Measurements from ENCODE around the gene C1orf105. TPM values are rescaled to one million over a fixed set of nuclear protein-coding genes. Genes with fewer than 3 reads are reported as not detected.

The C1orf105 gene
- total RNA-seq, 1 experiment from 2014 or later, result not detected

- CTCF ChIA-PET, result interaction anchor here (1.2 kb wide), 1 partner anchor 603 kb away, joined by 3 read pairs; no protein-coding TSS in a partner anchor
- Mint-ChIP-seq H3K27ac (no peak overlapping the region), H3K9me3 (no peaks in the 10 kb centered on the region), H3K4me3 (no peak overlapping the region), H3K27me3 (ENCODE audit: low read depth) (no peaks in the 10 kb centered on the region), H3K4me1 (peaks cover 18% of the 10 kb centered on the region), H3K36me3 (no peaks in the 10 kb centered on the region)
- POLR2A ChIA-PET, result no interaction called here
- ATAC-seq (no peak), DNase-seq (ENCODE audit: low spot score) (no peak)
- TF ChIP-seq TEAD1 (CRISPR knock-in tag; IDR thresholded peaks at IDR 0.05) (no peak), ATF3 (CRISPR knock-in tag; conservative IDR thresholded peaks at IDR 0.05) (no peak), CTCF (IDR thresholded peaks at IDR 0.05) (no peak), ZNF232 (CRISPR knock-in tag; IDR thresholded peaks at IDR 0.05) (no peak), HMGA2 (CRISPR knock-in tag; IDR thresholded peaks at IDR 0.05) (no peak), IRF2 (CRISPR knock-in tag; IDR thresholded peaks at IDR 0.05; ENCODE audit: borderline replicate concordance, low read depth) (no peak), MYBL2 (CRISPR knock-in tag; IDR thresholded peaks at IDR 0.05) (no peak), KAT7 (CRISPR knock-in tag; IDR thresholded peaks at IDR 0.05; ENCODE audit: borderline replicate concordance) (no peak), ZSCAN18 (CRISPR knock-in tag; IDR thresholded peaks at IDR 0.05) (no peak), SOX15 (CRISPR knock-in tag; IDR thresholded peaks at IDR 0.05) (no peak), OVOL2 (CRISPR knock-in tag; IDR thresholded peaks at IDR 0.05; ENCODE audit: borderline replicate concordance) (no peak), MLX (CRISPR knock-in tag; IDR thresholded peaks at IDR 0.05) (no peak), FOXP1 (CRISPR knock-in tag; IDR thresholded peaks at IDR 0.05; ENCODE audit: borderline replicate concordance) (no peak), ZNF671 (CRISPR knock-in tag; IDR thresholded peaks at IDR 0.05) (no peak), E2F4 (CRISPR knock-in tag; IDR thresholded peaks at IDR 0.05; ENCODE audit: borderline replicate concordance, low read depth) (no peak), ZNF219 (CRISPR knock-in tag; IDR thresholded peaks at IDR 0.05; ENCODE audit: borderline replicate concordance) (no peak)
- TF ChIP-seq, protein P1, sequence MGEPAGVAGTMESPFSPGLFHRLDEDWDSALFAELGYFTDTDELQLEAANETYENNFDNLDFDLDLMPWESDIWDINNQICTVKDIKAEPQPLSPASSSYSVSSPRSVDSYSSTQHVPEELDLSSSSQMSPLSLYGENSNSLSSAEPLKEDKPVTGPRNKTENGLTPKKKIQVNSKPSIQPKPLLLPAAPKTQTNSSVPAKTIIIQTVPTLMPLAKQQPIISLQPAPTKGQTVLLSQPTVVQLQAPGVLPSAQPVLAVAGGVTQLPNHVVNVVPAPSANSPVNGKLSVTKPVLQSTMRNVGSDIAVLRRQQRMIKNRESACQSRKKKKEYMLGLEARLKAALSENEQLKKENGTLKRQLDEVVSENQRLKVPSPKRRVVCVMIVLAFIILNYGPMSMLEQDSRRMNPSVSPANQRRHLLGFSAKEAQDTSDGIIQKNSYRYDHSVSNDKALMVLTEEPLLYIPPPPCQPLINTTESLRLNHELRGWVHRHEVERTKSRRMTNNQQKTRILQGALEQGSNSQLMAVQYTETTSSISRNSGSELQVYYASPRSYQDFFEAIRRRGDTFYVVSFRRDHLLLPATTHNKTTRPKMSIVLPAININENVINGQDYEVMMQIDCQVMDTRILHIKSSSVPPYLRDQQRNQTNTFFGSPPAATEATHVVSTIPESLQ (CRISPR knock-in tag; IDR thresholded peaks at IDR 0.05), result no peak
- TF ChIP-seq, protein P2, sequence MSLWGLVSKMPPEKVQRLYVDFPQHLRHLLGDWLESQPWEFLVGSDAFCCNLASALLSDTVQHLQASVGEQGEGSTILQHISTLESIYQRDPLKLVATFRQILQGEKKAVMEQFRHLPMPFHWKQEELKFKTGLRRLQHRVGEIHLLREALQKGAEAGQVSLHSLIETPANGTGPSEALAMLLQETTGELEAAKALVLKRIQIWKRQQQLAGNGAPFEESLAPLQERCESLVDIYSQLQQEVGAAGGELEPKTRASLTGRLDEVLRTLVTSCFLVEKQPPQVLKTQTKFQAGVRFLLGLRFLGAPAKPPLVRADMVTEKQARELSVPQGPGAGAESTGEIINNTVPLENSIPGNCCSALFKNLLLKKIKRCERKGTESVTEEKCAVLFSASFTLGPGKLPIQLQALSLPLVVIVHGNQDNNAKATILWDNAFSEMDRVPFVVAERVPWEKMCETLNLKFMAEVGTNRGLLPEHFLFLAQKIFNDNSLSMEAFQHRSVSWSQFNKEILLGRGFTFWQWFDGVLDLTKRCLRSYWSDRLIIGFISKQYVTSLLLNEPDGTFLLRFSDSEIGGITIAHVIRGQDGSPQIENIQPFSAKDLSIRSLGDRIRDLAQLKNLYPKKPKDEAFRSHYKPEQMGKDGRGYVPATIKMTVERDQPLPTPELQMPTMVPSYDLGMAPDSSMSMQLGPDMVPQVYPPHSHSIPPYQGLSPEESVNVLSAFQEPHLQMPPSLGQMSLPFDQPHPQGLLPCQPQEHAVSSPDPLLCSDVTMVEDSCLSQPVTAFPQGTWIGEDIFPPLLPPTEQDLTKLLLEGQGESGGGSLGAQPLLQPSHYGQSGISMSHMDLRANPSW (CRISPR knock-in tag; conservative IDR thresholded peaks at IDR 0.05; ENCODE audit: low read depth), result no peak
- TF ChIP-seq, protein P3, sequence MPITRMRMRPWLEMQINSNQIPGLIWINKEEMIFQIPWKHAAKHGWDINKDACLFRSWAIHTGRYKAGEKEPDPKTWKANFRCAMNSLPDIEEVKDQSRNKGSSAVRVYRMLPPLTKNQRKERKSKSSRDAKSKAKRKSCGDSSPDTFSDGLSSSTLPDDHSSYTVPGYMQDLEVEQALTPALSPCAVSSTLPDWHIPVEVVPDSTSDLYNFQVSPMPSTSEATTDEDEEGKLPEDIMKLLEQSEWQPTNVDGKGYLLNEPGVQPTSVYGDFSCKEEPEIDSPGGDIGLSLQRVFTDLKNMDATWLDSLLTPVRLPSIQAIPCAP (CRISPR knock-in tag; IDR thresholded peaks at IDR 0.05), result no peak
Measured at GRCh38 chr1:172404121-172404520, 16.4 kb upstream of the C1orf105 start.
